ENCODE data around the gene HOXB3. TPM values are rescaled to one million over a fixed set of nuclear protein-coding genes. Genes with fewer than 3 reads are reported as not detected.
"Not testable (repeated sequence)": the region's sequence is repeated elsewhere in the genome, so short reads cannot be mapped to it uniquely, and the experiment has no call there.

Gene HOXB3
- total RNA-seq, 2 donors from 2014 or later = 9.0 to 15.4 TPM

DNA sequence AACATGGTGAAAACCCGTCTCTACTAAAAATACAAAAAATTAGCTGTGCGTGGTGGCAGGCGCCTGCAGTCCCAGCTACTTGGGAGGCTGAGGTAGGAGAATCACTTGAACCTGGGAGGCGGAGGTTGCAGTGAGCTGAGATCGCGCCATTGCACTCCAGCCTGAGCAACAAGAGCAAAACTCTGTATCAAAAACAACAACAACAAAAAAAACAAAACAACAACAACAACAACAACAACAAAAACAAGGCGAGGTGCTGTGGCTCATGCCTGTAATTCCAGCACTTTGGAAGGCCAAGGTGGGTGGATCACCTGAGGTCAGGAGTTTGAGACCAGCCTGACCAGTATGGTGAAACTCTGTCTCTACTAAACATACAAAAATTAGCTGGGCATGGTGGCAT lies 80.3 kb downstream of the HOXB3 start:
- H3K27ac Mint-ChIP-seq; DNase-seq (ENCODE audit: low spot score); H3K36me3 Mint-ChIP-seq; ATAC-seq; H3K9me3 Mint-ChIP-seq; H3K4me3 Mint-ChIP-seq: not testable (repeated sequence)
- Mint-ChIP-seq H3K27me3 (peaks cover 1 to 15% of the 10 kb centered on the region in 2 donors), H3K4me1 (ENCODE audit: low read depth in 2 of 2) (peaks cover 42 to 57% of the 10 kb centered on the region in 2 donors)

GRCh38 chr17:48506246-48506645 lies 83.8 kb downstream of the HOXB3 start:
- H3K36me3 Mint-ChIP-seq = no peaks in the 10 kb centered on the region
- peak overlapping the region; percentile 46 for H3K4me3 Mint-ChIP-seq
- peak overlapping the region; percentile 76 to 77 for H3K27ac Mint-ChIP-seq
- ATAC-seq (no peak), DNase-seq (ENCODE audit: low spot score) (no peak)
- H3K9me3 Mint-ChIP-seq = no peaks in the 10 kb centered on the region
- peaks cover 29 to 30% of the 10 kb centered on the region in 2 donors for H3K4me1 Mint-ChIP-seq (ENCODE audit: low read depth in 2 of 2)
- peaks cover 0 to 7% of the 10 kb centered on the region in 2 donors for H3K27me3 Mint-ChIP-seq

- Mint-ChIP-seq H3K36me3 (no peaks in the 10 kb centered on the region), H3K4me3 (peak overlapping the region; percentile 46), H3K27ac (peak overlapping the region; percentile 76 to 77), H3K9me3 (no peaks in the 10 kb centered on the region), H3K27me3 (peaks cover 0 to 7% of the 10 kb centered on the region in 2 donors), H3K4me1 (ENCODE audit: low read depth in 2 of 2) (peaks cover 24 to 26% of the 10 kb centered on the region in 2 donors)
- DNase-seq (ENCODE audit: low spot score) (peak; percentile 71), ATAC-seq (peak; percentile 98 to 99)
Observed at GRCh38 chr17:48505788-48506187, 84.3 kb downstream of the HOXB3 start.

DNA sequence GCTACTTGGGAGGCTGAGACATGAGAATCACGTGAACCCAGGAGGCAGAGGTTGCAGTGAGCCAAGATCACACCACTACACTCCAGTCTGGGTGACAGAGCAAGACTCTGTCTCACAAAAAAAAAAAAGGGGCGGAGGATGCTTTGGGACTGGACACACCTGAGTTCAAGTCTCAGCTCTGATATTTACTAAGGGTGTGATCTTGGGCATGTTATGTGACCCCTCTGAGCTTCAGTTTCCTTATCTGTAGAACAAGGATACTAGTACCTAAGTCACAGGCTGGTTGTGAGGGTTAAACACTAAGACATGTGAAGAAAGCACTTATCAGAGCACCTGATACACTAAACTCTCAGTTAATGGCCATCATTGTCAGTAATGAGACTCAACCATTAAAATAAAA lies 85.1 kb downstream of the HOXB3 start:
- ATAC-seq (no peak), DNase-seq (ENCODE audit: low spot score) (no peak)
- H3K4me1 Mint-ChIP-seq (ENCODE audit: low read depth in 2 of 2) = peaks cover 18 to 21% of the 10 kb centered on the region in 2 donors
- peak overlapping the region; percentile 76 to 77 for H3K27ac Mint-ChIP-seq
- H3K27me3 Mint-ChIP-seq = peaks cover 0 to 7% of the 10 kb centered on the region in 2 donors
- no peaks in the 10 kb centered on the region for H3K36me3 Mint-ChIP-seq
- peak overlapping the region; percentile 46 for H3K4me3 Mint-ChIP-seq
- no peaks in the 10 kb centered on the region for H3K9me3 Mint-ChIP-seq

DNA sequence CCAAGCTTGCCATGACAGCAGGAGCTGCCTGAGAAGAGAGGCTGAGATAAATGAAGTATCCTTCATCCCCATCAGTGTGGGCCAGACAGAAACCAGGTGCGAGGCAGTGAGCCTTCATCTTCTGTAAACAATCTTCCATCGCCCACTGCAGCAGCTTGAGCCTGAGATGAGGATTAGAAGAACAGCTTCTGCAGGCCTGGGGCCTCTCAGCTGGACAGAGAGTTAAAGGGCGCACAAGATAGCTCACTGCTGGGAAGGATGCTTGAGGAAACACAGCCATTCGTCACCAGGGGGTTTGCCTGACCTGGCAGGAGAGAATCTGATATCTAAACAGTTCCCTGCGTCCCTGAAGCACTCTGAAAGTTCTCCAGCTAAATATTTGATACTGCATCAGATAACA lies 86.3 kb downstream of the HOXB3 start:
- Mint-ChIP-seq H3K4me1 (ENCODE audit: low read depth in 2 of 2) (peaks cover 18 to 21% of the 10 kb centered on the region in 2 donors), H3K4me3 (no peak overlapping the region), H3K9me3 (no peaks in the 10 kb centered on the region), H3K36me3 (no peaks in the 10 kb centered on the region), H3K27me3 (peaks cover 0 to 7% of the 10 kb centered on the region in 2 donors), H3K27ac (no peak overlapping the region)
- ATAC-seq = no peak
- no peak for DNase-seq (ENCODE audit: low spot score)

- no peaks in the 10 kb centered on the region for H3K36me3 Mint-ChIP-seq
- peaks cover 17 to 18% of the 10 kb centered on the region in 2 donors for H3K4me1 Mint-ChIP-seq (ENCODE audit: low read depth in 2 of 2)
- H3K4me3 Mint-ChIP-seq = no peak overlapping the region
- ATAC-seq (no peak), DNase-seq (ENCODE audit: low spot score) (no peak)
- peak overlapping the region in 1 of 2 donors; percentile 66 for H3K27ac Mint-ChIP-seq
- H3K27me3 Mint-ChIP-seq = peaks cover 0 to 4% of the 10 kb centered on the region in 2 donors
- H3K9me3 Mint-ChIP-seq = no peaks in the 10 kb centered on the region
Observed at GRCh38 chr17:48502901-48503300, 87.1 kb downstream of the HOXB3 start.

GRCh38 chr17:48502312-48502711 lies 87.7 kb downstream of the HOXB3 start:
- peak overlapping the region in 1 of 2 donors; percentile 66 for H3K27ac Mint-ChIP-seq
- H3K36me3 Mint-ChIP-seq = no peaks in the 10 kb centered on the region
- no peak for DNase-seq (ENCODE audit: low spot score)
- peaks cover 17 to 18% of the 10 kb centered on the region in 2 donors for H3K4me1 Mint-ChIP-seq (ENCODE audit: low read depth in 2 of 2)
- peaks cover 0 to 4% of the 10 kb centered on the region in 2 donors for H3K27me3 Mint-ChIP-seq
- H3K4me3 Mint-ChIP-seq = no peak overlapping the region
- H3K9me3 Mint-ChIP-seq = no peaks in the 10 kb centered on the region
- no peak for ATAC-seq

DNA sequence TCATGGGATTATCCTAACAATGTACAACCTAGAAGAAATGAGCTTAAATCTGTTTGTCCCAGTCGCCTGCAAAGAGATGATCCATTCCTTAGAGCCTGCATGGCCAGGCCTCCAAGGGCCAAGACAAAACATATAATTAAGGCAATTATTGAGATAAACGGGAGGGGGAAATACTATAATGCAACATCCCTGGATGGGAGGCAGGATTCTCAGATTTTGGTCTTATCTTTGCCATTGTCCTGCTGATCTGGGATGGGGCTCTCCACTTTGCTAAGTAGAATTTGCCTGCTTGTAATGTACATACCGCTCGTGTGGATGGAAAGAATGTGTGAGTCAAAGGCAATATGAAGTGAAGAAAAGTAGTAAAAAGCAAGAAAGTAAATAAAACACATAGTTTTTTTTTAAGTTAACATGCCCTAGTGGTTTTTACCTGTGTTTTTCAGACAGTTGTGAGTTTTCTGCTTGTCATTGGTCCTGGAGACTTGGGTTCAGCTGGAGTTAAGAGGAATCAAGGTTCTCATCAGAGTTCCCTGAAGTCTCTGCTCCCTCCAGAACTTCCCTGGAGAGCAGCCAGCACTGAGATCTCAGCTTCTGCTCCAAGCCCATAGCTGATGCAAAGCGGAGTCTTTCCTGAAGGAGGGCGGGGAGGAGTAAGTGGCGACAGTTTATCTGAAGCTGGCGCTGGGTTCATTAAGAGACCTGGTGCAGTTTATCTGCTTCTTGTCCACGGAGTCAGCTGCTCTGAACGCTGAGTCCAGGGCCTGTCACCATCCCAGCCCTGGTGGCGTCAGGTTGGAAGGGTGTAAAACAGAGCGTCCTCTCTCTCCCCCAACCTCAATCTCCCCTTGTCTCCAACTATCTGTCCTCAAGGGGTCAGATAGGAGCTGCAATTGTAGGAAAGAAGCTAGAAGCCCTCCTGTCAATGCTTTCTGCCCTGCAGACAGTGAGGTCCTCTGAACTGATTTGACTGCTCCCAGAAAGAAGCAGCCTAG lies 89.3 kb downstream of the HOXB3 start:
- Mint-ChIP-seq H3K27ac (no peak overlapping the region), H3K4me1 (ENCODE audit: low read depth in 2 of 2) (peaks cover 9 to 13% of the 10 kb centered on the region in 2 donors), H3K9me3 (no peaks in the 10 kb centered on the region), H3K36me3 (no peaks in the 10 kb centered on the region), H3K4me3 (no peak overlapping the region), H3K27me3 (peaks cover 0 to 4% of the 10 kb centered on the region in 2 donors)
- ATAC-seq (no peak), DNase-seq (ENCODE audit: low spot score) (no peak)

DNA sequence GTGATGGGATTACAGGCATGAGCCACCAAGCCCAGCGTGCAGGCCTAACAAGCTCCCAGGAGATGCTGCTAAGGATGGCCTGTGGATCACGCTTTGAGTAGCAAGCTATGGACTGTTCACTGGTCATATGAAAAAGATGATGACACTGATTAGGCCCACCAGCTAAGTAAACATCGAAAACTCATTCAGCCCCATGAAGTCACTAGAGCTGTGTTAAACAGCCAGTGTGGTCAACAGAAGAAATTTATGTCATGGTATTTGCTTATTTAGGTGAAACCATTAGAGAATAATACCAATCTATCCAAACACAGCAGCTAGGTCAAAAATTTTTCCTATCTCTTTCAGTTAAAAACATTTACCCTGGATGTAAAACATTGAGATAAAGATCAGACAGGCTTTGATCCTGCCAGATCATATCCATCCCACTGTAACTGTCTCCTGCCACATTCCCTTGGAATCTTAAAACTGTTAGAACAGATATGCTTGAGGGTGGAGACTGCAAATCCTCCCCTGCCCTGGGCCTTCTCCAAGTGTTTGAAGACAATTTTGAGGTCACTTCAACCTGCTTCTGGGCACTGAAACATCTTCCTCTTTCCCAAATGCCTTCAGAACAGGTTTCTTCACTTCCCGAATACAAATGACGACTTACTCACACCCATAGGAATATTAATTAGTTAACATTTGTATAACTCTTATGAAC lies 90.2 kb downstream of the HOXB3 start:
- Mint-ChIP-seq H3K4me3 (no peak overlapping the region), H3K36me3 (no peaks in the 10 kb centered on the region), H3K9me3 (no peaks in the 10 kb centered on the region), H3K4me1 (ENCODE audit: low read depth in 2 of 2) (peaks cover under 1 to 4% of the 10 kb centered on the region in 2 donors), H3K27me3 (peaks cover 0 to 4% of the 10 kb centered on the region in 2 donors), H3K27ac (no peak overlapping the region)
- no peak for DNase-seq (ENCODE audit: low spot score)
- no peak for ATAC-seq

DNA sequence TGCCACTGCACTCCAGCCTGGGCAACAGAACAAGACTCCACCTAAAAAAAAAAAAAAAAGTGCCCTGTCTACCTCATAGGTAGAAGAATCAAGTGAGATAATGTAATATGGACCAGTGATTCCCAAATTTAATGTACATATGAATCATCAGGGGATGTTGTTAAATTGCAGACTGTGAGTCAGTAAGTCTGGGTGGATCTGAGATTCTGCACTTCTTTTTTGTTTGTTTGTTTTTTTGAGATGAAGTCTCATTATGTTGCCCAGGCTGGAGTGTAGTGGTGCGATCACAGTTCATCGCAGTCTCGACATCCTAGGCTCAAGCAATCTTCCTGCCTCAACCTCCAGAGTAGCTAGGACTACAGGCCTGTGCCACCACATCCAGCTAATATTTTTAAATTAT lies 90.8 kb downstream of the HOXB3 start:
- Mint-ChIP-seq H3K4me3 (no peak overlapping the region), H3K36me3 (no peaks in the 10 kb centered on the region), H3K9me3 (no peaks in the 10 kb centered on the region), H3K4me1 (ENCODE audit: low read depth in 2 of 2) (peaks cover 0 to under 1% of the 10 kb centered on the region in 2 donors), H3K27me3 (peaks cover 0 to 4% of the 10 kb centered on the region in 2 donors), H3K27ac (no peak overlapping the region)
- DNase-seq (ENCODE audit: low spot score) (no peak), ATAC-seq (no peak)

Other genes with a start within 250 kb of the HOXB3 start
- 10 to 100 TPM; 40.9 to 44.9 TPM for gene SKAP1, start 160.0 kb downstream of the HOXB3 start, total RNA-seq
- not detected for gene HOXB1, start 59.2 kb downstream of the HOXB3 start, total RNA-seq
- 10 to 100 TPM; 20.8 to 30.0 TPM for gene HOXB2, start 45.1 kb downstream of the HOXB3 start, total RNA-seq
- 1 to 10 TPM; 6.9 to 8.2 TPM for gene HOXB4, start 11.9 kb downstream of the HOXB3 start, total RNA-seq
- under 1 TPM in 1 of 2 donors, not detected in 1; 0.70 TPM for gene HOXB5, start 3.5 kb upstream of the HOXB3 start, total RNA-seq
- gene HOXB6, start 14.7 kb upstream of the HOXB3 start, total RNA-seq = 1 to 10 TPM; 1.9 to 2.2 TPM
- 1 to 10 TPM; 1.1 to 2.7 TPM for gene HOXB7, start 20.8 kb upstream of the HOXB3 start, total RNA-seq
- not detected for gene HOXB8, start 25.1 kb upstream of the HOXB3 start, total RNA-seq
- 1 to 10 TPM in 1 of 2 donors, under 1 TPM in 1; 0.78 to 2.7 TPM for gene HOXB9, start 36.1 kb upstream of the HOXB3 start, total RNA-seq
- not detected for gene PRAC1, start 132.3 kb upstream of the HOXB3 start, total RNA-seq
- not detected for gene PRAC2, start 132.9 kb upstream of the HOXB3 start, total RNA-seq
- gene HOXB13, start 138.5 kb upstream of the HOXB3 start, total RNA-seq = not detected
- gene TTLL6, start 227.0 kb upstream of the HOXB3 start, total RNA-seq = not detected
- gene CALCOCO2, start 240.8 kb upstream of the HOXB3 start, total RNA-seq = 100 to 1,000 TPM; 118 to 166 TPM